Right hindlimb (tissue), 1 donor: ENCODE measurements around the gene SEPTIN5.

Experiments
- DNase-seq: peaks from one replicate; pipeline ENCODE4 v3.0.0-alpha.2; 2018

The SEPTIN5 gene

DNA sequence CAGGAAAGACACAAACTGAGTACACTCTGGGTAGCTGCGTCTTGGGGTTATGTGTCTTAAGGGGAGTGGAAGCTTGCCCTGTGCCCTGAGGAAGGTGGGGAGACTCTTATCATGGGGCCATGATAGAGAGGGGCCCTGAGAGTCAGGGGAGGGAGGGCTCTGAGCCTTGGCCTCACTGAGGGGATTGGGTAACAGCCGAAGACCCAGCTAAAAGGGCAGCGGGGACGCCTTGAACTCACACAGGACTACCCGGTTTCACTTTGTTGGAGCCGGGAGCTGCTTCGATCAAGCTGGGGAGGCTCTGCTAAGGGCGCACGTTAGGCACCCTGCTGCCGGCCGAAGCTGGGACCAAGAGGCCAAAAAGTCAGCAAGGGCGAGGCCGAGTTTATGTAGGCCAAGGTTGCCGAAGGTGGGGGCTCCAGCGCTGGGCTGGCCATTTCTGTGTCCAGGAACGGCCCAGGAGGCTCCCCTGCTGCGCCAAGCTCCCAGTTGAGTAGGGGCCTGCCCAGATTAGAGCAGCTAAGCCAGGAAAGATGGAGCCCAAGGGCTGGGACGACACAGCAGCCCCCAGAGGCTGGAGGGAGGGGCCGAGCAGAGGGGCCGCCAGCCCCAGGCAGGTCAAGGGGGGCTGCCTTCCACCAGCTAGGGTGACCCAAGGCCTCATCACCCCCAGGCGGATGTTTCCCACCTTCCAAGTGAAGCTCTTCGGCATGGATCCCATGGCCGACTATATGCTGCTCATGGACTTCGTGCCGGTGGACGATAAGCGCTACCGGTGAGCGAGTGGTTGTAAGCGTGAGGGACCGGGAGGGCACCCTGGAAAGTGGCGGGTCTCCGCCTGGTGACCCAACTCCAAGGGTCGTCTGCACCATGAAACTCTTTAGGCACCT is 48.5 kb downstream of the SEPTIN5 start:
- no peak for DNase-seq

DNA sequence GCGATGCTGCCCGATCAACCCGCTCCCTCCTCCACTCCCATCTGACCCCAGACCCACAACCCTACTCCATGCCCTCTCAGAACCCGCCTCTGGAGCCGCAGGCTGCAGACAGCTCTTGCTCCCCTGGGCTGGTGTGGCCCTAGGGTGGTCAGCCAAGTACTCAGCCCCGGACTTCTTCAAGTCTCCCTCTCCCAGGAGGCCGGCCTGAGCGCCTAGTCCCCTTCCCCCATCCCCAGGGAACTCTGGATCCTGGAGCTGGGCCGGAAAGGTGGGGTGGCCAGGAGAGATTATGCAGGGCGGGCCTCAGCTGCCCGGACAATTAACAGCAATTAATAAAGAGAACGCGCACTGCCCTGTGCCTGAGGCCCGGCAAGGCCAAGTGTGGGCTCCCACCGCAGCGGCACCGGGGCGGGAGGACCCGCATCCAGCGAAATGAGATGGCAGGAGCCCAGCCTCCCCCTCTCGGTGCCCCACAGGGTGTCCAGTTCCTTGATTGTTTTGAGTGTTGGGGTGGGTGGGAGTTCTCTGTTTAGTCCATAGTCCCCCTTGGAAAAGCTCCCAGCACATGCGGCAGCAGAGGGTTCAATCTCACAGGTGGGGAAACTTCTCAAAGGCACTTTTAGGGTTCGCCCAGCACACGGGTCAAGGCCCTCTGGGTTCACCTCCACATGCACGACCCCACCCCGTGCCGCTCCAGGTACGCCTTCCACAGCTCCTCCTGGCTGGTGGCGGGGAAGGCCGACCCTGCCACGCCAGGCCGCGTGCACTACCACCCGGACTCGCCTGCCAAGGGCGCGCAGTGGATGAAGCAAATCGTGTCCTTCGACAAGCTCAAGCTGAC is 49.4 kb downstream of the SEPTIN5 start:
- no peak for DNase-seq

DNA sequence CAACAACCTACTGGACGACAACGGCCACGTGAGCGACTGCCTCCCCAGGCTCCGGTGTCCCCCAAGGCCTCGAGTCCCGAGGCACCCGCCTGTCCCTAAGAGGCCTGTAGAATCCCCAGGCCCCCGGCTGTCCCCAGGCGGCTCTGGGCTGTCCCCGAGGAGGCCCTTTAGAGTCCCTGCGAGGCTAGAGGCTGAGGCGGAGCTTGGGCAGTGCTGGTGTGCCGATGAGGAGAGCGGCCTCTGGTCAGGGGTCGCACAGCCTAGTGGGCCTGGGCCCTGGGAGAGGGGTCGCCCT is 49.9 kb downstream of the SEPTIN5 start:
- no peak for DNase-seq

DNA sequence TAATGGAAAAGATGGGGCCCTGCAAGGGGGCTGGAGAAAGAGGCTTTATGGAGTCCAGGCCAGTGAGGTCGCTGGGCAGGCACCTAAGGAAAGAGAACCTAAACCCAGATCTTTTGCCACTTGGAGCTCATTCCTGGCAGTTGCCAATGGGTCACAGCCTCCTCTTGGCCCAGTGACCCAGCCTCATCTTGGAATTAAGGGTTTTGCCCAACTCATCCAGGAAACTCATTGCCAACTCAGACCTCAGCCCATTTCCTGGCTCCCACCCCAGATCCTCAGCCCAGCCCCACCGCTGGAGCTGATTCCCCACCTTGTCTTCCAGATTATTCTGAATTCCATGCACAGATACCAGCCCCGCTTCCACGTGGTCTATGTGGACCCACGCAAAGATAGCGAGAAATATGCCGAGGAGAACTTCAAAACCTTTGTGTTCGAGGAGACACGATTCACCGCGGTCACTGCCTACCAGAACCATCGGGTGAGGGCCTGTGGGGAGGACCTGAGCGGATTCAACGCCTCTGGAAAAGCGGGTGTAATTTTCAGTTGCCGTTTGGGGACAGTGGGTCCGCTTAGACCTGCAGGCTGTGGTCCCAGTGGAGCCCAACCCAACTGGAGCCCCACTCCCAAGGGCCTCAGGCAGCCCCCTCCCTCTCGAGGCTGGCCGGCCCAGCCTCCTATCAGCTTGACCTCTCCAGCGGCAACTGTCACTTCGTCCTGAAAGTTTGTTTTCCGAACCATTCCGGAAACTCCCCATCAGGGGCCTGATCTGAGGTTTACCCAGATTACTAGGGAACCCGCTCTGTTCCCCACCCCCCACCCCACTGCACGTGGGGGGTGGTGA is 50.6 kb downstream of the SEPTIN5 start:
- no peak for DNase-seq

DNA sequence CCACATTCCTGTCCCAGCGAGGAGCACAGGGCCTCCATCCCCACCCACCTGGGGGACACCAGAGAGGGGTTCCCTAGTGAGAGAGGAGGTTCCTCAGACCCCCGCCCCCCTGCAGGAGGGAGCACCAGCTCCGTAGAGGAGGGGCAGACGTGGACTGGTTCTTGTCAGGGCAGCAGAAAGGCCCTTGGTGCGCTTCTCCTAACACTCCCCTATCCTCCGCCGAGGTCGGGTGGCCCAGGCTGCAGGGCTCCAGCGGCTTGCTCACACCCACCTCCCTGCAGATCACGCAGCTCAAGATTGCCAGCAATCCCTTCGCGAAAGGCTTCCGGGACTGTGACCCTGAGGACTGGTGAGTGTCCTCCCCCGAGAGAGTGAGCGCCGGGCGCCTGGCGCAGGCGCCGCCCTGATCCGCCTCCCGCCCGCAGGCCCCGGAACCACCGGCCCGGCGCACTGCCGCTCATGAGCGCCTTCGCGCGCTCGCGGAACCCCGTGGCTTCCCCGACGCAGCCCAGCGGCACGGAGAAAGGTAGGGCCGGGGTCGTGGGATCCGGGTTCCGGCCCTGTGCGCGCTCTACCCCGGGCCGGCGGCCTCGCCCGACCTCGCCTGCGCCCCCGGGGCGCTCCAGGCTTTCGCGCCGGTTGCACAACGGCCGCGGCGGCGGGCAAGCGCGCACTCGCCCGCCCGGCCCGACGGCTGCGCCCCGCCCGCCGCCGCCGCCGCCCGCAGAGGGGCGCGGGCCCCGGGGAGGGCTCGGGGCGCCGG is 51.4 kb downstream of the SEPTIN5 start:
- no peak for DNase-seq

- no peak for DNase-seq
These were observed 51.9 kb downstream of the SEPTIN5 start for GRCh38 chr22:19766240-19766510.

- DNase-seq: no peak
These were observed 52.5 kb downstream of the SEPTIN5 start for GRCh38 chr22:19766511-19767426.

DNA sequence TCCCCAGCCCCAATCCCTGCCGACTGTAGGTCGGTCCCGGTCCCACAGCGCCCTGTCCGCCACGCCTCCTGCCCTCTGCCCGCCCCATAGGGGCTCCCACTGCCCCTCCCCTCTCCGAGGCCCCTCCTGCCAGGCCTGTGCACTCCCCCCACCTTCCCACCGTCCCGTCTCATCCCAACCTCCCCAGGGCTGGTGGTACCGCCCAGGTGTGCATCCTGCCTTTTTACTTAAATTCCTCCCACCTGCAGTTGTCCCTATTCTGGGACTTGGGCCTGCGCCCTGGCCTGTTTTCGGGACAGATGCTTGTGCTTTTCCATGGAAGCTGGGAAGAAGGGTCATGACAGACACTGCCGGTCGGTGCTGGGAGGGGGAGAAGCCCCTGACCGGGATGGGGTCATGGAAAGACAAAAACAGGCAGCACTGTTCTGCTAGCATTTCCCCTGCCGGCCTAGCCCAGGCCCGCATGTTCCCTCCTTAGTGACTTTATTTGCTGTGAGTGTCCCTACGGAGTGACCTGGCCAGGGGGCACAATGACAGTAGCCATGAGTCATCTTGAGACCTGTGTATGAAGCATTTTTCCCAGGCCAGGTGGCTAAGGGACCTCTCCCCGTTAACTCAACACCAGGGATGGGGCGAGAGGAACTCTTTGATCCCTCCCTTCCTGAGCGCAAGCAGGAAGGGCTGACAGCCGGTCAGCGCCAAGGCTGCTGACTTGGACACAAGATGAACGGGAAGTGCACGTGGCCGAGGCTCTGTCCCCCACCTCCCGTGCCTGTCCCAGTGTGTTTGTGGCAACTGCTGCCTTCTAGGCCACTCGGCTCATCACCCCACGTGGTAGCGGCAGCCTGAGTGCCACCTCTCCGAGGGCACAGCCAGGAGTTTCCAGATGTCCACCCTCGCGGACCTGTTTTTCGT is 53.4 kb downstream of the SEPTIN5 start:
- no peak for DNase-seq

DNA sequence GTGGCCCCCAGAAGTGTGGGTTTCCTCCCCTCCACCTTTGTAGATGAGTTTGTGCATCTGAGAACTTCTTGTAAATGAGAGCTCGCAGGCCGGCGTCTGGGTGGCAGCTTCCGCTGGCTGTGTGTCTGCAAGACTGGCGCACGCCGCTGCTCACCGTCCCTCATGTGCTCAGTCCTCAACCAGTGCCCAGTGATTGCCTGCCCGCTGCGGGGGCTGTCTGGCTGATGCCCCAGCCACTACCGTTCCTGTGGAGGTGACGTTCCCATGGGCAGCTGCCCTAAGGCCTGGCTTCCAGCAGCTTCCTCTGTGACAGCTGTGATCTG is 55.1 kb downstream of the SEPTIN5 start:
- DNase-seq: peak; percentile 11

GRCh38 chr22:19770349-19771220 is 56.3 kb downstream of the SEPTIN5 start:
- peak; percentile 11 for DNase-seq

DNA sequence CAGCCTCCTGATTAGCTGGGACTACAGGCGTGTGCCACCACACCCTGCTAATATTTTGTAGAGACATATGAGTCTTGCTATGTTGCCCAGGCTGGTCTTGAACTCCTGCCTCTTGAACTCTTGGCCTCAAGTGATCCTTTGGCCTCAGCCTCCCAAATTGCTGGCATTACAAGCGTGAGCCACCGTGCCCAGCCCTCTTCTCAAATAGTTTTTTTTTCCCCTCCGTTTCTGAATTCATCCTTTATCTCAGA is 58.0 kb downstream of the SEPTIN5 start:
- no peak for DNase-seq
